Ishikawa (cell line): Measurements from ENCODE around the gene FCHSD2.

Source experiments
- CEBPB ChIP-seq: IDR thresholded peaks from 2 replicates; pipeline ENCODE4 v1.6.1; 2012
- CREB1 ChIP-seq: IDR thresholded peaks from 2 replicates; pipeline ENCODE4 v1.6.1; 2012; ENCODE audit warnings: low read depth
- EGR1 ChIP-seq: IDR thresholded peaks from 2 replicates; pipeline ENCODE4 v1.6.1; 2012
- EP300 ChIP-seq: IDR thresholded peaks from 2 replicates; pipeline ENCODE4 v1.6.1; 2012; ENCODE audit warnings: borderline replicate concordance
- FOXM1 ChIP-seq: IDR thresholded peaks from 2 replicates; pipeline ENCODE4 v1.6.1; 2012; ENCODE audit warnings: low read depth, borderline replicate concordance
- MAX ChIP-seq: IDR thresholded peaks from 2 replicates; pipeline ENCODE4 v1.6.1; 2012
- NFIC ChIP-seq: IDR thresholded peaks from 2 replicates; pipeline ENCODE4 v1.6.1; 2012
- RAD21 ChIP-seq: IDR thresholded peaks from 2 replicates; pipeline ENCODE4 v1.6.1; 2012; ENCODE audit warnings: low read depth
- REST ChIP-seq: IDR thresholded peaks from 2 replicates; pipeline ENCODE4 v1.6.1; 2012; ENCODE audit warnings: low read depth, mild to moderate bottlenecking
- TAF1 ChIP-seq: IDR thresholded peaks from 2 replicates; pipeline ENCODE4 v1.6.1; 2012; ENCODE audit warnings: low read depth, mild to moderate bottlenecking
- TCF12 ChIP-seq: IDR thresholded peaks from 2 replicates; pipeline ENCODE4 v1.6.1; 2012; ENCODE audit warnings: low read depth
- TEAD4 ChIP-seq: IDR thresholded peaks from 2 replicates; pipeline ENCODE4 v1.6.1; 2012
- USF1 ChIP-seq: IDR thresholded peaks from 2 replicates; pipeline ENCODE4 v1.6.1; 2012
- YY1 ChIP-seq: IDR thresholded peaks from 2 replicates; pipeline ENCODE4 v1.6.1; 2012; ENCODE audit warnings: low read depth
- ZBTB7A ChIP-seq: IDR thresholded peaks from 2 replicates; pipeline ENCODE4 v1.6.1; 2012; ENCODE audit warnings: low read depth

Gene FCHSD2

GRCh38 chr11:73019996-73020395 lies 122.1 kb downstream of the FCHSD2 start:
- no peak for TF ChIP-seq NFIC
- no peak for TF ChIP-seq REST
- TF ChIP-seq TEAD4 = no peak
- no peak for TF ChIP-seq CEBPB
- TF ChIP-seq EGR1 = no peak
- no peak for TF ChIP-seq USF1
- TF ChIP-seq TAF1 = no peak
- no peak for TF ChIP-seq ZBTB7A
- TF ChIP-seq YY1 = no peak
- TF ChIP-seq MAX = no peak
- no peak for TF ChIP-seq TCF12
- TF ChIP-seq FOXM1 = no peak
- no peak for TF ChIP-seq RAD21
- TF ChIP-seq CREB1 = no peak
- TF ChIP-seq EP300 = no peak

GRCh38 chr11:73019449-73019848 lies 122.7 kb downstream of the FCHSD2 start:
- TF ChIP-seq RAD21 (no peak), EGR1 (no peak), CREB1 (no peak), REST (no peak), NFIC (no peak), ZBTB7A (no peak), USF1 (no peak), CEBPB (no peak), FOXM1 (no peak), TEAD4 (no peak), MAX (no peak), TAF1 (no peak), TCF12 (no peak), YY1 (no peak), EP300 (no peak)

- TF ChIP-seq MAX = no peak
- TF ChIP-seq CREB1 = no peak
- no peak for TF ChIP-seq EGR1
- no peak for TF ChIP-seq RAD21
- TF ChIP-seq TCF12 = no peak
- TF ChIP-seq REST = no peak
- no peak for TF ChIP-seq FOXM1
- TF ChIP-seq USF1 = no peak
- no peak for TF ChIP-seq TEAD4
- TF ChIP-seq ZBTB7A = no peak
- no peak for TF ChIP-seq YY1
- no peak for TF ChIP-seq EP300
- TF ChIP-seq CEBPB = no peak
- no peak for TF ChIP-seq TAF1
- no peak for TF ChIP-seq NFIC
These were observed 123.3 kb downstream of the FCHSD2 start for GRCh38 chr11:73018856-73019255.
